Suprapubic skin (tissue), 4 donors: ENCODE results near the gene ZNF668. TPM values are rescaled to one million over a fixed set of nuclear protein-coding genes. Genes with fewer than 3 reads are reported as not detected.

Experiments used
- DNase-seq, 2 donors: peaks; one replicate each; pipeline ENCODE4 v3.0.0-alpha.2; 2019; ENCODE audit warnings: low spot score in 2 of 2
- H3K27ac ChIP-seq: fragments of 200-600 bp; sonication (generic); one replicate; pipeline ENCODE4 v1.5.1; 2019
- H3K27me3 ChIP-seq: fragments of 200-600 bp; sonication (generic); one replicate; pipeline ENCODE4 v1.5.1; 2019
- H3K36me3 ChIP-seq: fragments of 200-600 bp; sonication (generic); one replicate; pipeline ENCODE4 v1.5.1; 2019
- H3K4me1 ChIP-seq: fragments of 200-600 bp; sonication (generic); one replicate; pipeline ENCODE4 v1.5.1; 2019
- H3K4me3 ChIP-seq: fragments of 200-600 bp; sonication (generic); one replicate; pipeline ENCODE4 v1.5.1; 2019; ENCODE audit warnings: mild to moderate bottlenecking
- H3K9me3 ChIP-seq: fragments of 200-600 bp; sonication (generic); one replicate; pipeline ENCODE4 v1.5.1; 2019
- EP300 ChIP-seq: sonication (generic); formaldehyde crosslinking; IDR thresholded peaks from one replicate; pipeline ENCODE4 v1.6.1; 2017; ENCODE audit warnings: antibody characterized with exemption
- POLR2A ChIP-seq, 2 donors: fragments of 450-650 bp; IDR thresholded peaks; one replicate each; pipeline ENCODE4 v1.6.1; 2017; ENCODE audit warnings: antibody characterized with exemption in 2 of 2, mild to moderate bottlenecking in 2 of 2, moderate library complexity in 2 of 2
- POLR2AphosphoS5 ChIP-seq, 3 donors: sonication (generic); formaldehyde crosslinking; IDR thresholded peaks; one replicate each; pipeline ENCODE4 v1.6.1; 2017; ENCODE audit warnings: antibody characterized with exemption in 3 of 3
- WGBS: methylation state at CpG from one replicate; pipeline ENCODE4 v1.1.5; 2018; 5-methylcytosine and 5-hydroxymethylcytosine counted together
- total RNA-seq, 4 donors: library from RNA; depleted of rRNA; stranded (reverse); fragments of >200 nt; gene quantifications; one replicate each; pipeline ENCODE4 v1.1.0, GENCODE V29; 2016
- TF ChIP-seq, protein P1 (sequence below), 2 donors: fragments of 200-600 bp in 1 of 2; fragments of 450-650 bp in 1 of 2; sonication (generic) in 1 of 2; IDR thresholded peaks; one replicate each; pipeline ENCODE4 v1.5.1; 2016 to 2019; ENCODE audit warnings: antibody characterized with exemption in 2 of 2, mild to moderate bottlenecking in 1 of 2, moderate library complexity in 1 of 2

Gene ZNF668
- total RNA-seq, 4 donors from 2014 or later, result 9.0 to 15.9 (median 12.6) TPM

DNA sequence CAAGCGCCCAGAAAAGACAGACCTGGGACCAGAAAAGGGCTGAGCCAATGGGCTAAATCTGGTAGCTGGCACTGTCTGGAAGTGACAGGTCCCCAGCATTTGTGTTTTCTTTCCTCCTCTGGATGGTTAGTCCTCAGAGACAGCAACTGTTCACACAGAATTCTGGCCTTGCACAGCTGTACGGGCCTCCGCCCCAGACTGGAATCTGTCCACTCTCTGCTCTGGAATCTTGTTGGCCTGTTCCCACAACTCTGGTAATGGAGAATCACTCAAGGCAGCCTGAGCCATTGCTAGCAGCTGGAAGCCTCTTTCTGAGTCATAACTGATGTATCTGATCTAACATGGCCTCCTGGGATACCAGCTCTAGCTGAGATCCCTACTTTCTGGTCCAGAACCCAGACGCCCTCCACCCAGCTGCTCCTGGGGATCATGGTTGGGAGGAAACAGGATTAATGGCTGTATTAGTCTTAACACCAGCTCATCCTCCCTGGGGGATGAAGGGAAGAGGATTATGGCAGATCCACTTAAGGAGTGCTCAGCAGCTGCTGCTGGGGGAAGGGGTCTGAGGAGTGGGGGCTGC is 9.1 kb downstream of the ZNF668 start:
- no peak for DNase-seq
- WGBS, result 38% methylated on average over 4 of the region's 4 CpGs

DNA sequence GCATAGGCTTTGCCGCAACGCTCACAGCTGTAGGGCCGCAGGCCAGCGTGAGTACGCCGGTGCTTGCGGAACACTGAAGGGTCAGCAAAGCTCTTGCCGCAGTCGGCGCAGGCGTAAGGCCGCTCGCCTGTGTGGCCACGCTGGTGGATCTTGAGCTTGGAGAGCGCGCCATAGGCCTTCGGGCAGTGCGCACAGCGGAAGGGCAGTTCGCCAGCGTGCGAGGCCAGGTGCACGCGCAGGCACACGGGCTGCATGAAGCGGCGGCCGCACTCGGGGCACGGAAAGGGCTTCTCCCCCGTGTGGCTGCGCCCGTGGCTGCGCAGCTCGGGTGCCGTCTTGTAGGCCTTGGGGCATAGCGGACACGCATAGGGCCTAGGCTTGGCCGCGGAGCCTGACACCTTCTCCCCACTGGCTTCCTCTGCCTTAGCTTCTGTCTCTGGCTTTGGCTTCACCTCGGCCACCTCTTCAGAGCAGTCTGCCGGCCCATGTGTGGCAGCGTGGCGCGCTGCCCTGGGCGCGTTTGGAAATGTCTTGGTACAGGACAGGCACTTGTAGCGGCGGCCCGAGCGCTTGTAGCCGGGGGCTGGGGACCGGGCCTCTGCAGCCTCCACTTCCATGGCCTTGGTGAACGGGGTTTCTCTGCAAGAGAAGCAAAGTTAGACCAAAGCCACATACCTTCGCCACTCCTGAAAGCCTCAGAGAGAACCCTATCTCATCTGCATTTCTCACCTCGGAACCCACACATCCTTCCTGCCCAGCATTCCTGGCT is 10.0 kb downstream of the ZNF668 start:
- H3K4me3 ChIP-seq, result no peak overlapping the region
- 85% methylated on average over 33 of the region's 56 CpGs for WGBS
- peaks cover 16% of the 10 kb centered on the region for H3K4me1 ChIP-seq
- H3K36me3 ChIP-seq, result peaks cover 31% of the 10 kb centered on the region
- H3K9me3 ChIP-seq, result no peaks in the 10 kb centered on the region
- DNase-seq, result no peak
- no peaks in the 10 kb centered on the region for H3K27me3 ChIP-seq
- no peak for TF ChIP-seq POLR2AphosphoS5 (IDR thresholded peaks at IDR 0.05)
- TF ChIP-seq, protein P1, sequence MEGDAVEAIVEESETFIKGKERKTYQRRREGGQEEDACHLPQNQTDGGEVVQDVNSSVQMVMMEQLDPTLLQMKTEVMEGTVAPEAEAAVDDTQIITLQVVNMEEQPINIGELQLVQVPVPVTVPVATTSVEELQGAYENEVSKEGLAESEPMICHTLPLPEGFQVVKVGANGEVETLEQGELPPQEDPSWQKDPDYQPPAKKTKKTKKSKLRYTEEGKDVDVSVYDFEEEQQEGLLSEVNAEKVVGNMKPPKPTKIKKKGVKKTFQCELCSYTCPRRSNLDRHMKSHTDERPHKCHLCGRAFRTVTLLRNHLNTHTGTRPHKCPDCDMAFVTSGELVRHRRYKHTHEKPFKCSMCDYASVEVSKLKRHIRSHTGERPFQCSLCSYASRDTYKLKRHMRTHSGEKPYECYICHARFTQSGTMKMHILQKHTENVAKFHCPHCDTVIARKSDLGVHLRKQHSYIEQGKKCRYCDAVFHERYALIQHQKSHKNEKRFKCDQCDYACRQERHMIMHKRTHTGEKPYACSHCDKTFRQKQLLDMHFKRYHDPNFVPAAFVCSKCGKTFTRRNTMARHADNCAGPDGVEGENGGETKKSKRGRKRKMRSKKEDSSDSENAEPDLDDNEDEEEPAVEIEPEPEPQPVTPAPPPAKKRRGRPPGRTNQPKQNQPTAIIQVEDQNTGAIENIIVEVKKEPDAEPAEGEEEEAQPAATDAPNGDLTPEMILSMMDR (IDR thresholded peaks at IDR 0.05), result no peak
- no peak for TF ChIP-seq POLR2A (IDR thresholded peaks at IDR 0.05)
- TF ChIP-seq EP300, result no peak
- peak overlapping the region; percentile 79 for H3K27ac ChIP-seq

More for the DNA sequence above, 9.1 kb downstream of the ZNF668 start:
- no peaks in the 10 kb centered on the region for H3K27me3 ChIP-seq
- peaks cover 31% of the 10 kb centered on the region for H3K36me3 ChIP-seq
- no peaks in the 10 kb centered on the region for H3K9me3 ChIP-seq
- TF ChIP-seq POLR2A (IDR thresholded peaks at IDR 0.05) (no peak), POLR2AphosphoS5 (IDR thresholded peaks at IDR 0.05) (peak in 1 of 3 donors; percentile 9)
- peak overlapping the region; percentile 79 for H3K27ac ChIP-seq
- no peak overlapping the region for H3K4me3 ChIP-seq
- H3K4me1 ChIP-seq, result peaks cover 16% of the 10 kb centered on the region

DNA sequence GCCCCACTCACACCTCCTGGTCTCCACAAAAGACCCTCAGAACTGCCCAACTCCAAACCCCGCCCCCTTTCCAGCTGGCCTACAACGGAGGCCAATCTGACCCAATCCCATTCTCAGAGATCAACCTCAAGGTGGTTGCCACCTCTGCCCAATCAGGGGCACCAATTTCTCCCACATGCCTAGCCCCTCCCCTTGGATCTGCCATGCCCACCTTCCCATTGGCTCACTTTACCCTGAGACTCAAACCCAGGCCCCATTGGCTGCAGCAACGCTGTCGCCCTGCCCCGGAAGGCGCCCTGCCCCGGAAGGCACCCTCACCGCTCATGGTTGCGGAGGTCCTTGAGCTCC is 10.6 kb downstream of the ZNF668 start:
- DNase-seq, result no peak
- Histone ChIP-seq H3K4me1 (peaks cover 16% of the 10 kb centered on the region), H3K27me3 (no peaks in the 10 kb centered on the region), H3K4me3 (no peak overlapping the region), H3K36me3 (peaks cover 34% of the 10 kb centered on the region), H3K27ac (no peak overlapping the region), H3K9me3 (no peaks in the 10 kb centered on the region)
- WGBS, result 98% methylated on average over 9 of the region's 9 CpGs
- TF ChIP-seq, protein P1 (IDR thresholded peaks at IDR 0.05), result no peak
- no peak for TF ChIP-seq POLR2AphosphoS5 (IDR thresholded peaks at IDR 0.05)
- TF ChIP-seq EP300, result no peak
- no peak for TF ChIP-seq POLR2A (IDR thresholded peaks at IDR 0.05)

DNA sequence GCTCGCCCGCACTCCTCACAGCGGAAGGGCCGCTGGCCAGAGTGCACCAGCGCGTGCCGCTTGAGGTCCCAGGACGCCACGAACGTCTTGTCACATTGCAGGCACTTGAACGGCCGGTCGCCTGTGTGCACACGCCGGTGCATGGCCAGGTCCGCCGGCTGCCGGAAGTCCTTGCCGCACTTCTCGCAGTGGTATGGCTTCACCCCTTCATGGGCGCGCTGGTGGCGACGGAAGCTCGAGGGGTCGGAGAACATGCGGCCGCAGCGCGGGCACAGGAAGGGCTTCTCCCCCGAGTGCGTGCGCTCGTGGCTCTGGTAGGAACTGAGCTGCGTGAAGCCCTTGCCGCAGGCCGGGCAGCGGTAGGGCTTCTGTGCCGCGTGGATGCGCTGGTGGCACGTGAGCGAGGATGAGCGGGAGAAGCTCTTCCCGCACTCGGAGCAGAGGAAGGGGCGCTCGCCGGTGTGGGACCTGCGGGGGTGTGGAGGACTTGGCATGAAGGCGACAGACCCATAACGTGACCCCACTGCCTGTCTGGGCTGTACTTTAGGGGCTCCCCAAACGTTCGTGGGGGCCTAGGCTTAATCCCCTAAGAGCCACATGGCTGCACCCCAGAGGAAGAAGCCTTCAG is 12.1 kb downstream of the ZNF668 start:
- H3K9me3 ChIP-seq, result no peaks in the 10 kb centered on the region
- peaks cover 16% of the 10 kb centered on the region for H3K4me1 ChIP-seq
- TF ChIP-seq POLR2A (IDR thresholded peaks at IDR 0.05) (no peak), EP300 (no peak), POLR2AphosphoS5 (IDR thresholded peaks at IDR 0.05) (no peak)
- TF ChIP-seq, protein P1 (IDR thresholded peaks at IDR 0.05), result no peak
- 96% methylated on average over 31 of the region's 54 CpGs for WGBS
- H3K27ac ChIP-seq, result no peak overlapping the region
- no peak overlapping the region for H3K4me3 ChIP-seq
- H3K27me3 ChIP-seq, result no peaks in the 10 kb centered on the region
- peaks cover 36% of the 10 kb centered on the region for H3K36me3 ChIP-seq
- no peak for DNase-seq

DNA sequence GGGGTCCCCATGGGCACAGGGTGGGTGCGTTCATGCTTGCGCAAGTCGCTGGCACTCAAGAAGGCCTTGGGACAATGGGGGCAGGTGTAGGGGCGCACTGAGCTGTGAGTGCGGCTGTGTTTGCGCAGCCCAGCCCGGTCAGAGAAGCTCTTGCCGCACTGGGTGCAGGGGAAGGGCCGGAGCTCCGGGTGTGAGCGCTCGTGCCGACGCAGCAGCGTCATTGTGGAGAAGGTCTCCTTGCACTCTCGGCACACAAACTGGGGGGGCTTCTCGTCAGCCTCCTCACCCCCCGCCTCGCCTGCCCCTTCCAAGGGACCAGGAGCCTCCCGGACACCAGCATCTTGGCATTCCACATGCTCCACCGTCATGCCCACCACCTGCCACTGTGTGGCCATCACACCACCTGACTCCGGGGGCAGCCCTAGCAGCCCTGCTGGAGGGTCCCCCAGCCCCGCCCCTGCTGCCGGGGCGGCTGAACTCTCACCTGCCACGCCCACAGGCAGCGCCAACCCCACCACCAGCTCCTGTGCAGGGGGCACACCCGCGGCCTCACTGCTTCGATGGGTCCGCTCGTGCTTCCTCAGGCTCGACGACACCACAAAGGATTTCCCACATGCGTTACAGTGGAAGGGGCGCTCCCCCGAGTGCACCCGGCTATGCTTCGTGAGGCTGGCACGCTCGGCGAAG is 12.8 kb downstream of the ZNF668 start:
- no peaks in the 10 kb centered on the region for H3K9me3 ChIP-seq
- peaks cover 36% of the 10 kb centered on the region for H3K36me3 ChIP-seq
- no peak for DNase-seq
- TF ChIP-seq POLR2A (IDR thresholded peaks at IDR 0.05) (no peak), EP300 (no peak), POLR2AphosphoS5 (IDR thresholded peaks at IDR 0.05) (no peak)
- TF ChIP-seq, protein P1 (IDR thresholded peaks at IDR 0.05), result no peak
- H3K4me1 ChIP-seq, result peaks cover 16% of the 10 kb centered on the region
- WGBS, result 93% methylated on average over 18 of the region's 42 CpGs
- no peaks in the 10 kb centered on the region for H3K27me3 ChIP-seq
- H3K4me3 ChIP-seq, result no peak overlapping the region
- no peak overlapping the region for H3K27ac ChIP-seq
